ENCODE measurements around the gene ITPKB.
A peak's percentile ranks its signal among the peaks of the same experiment; 100 is the strongest.
"Not testable (repeated sequence)": the region's sequence is repeated elsewhere in the genome, so short reads cannot be mapped to it uniquely, and the experiment has no call there.

The ITPKB gene

GRCh38 chr1:226738995-226739695 lies at the start of gene ITPKB:
TSS of gene ITPKB (minus strand) at chr1:226739282. CDS start at chr1:226737458, 1,824 bp downstream.
- DNase-seq (ENCODE audit: low read depth, low spot score) = no peak
- H3K27ac ChIP-seq = peak within 1 kb of the TSS; percentile 40

GRCh38 chr1:226787638-226788037 lies 48.6 kb upstream of the ITPKB start:
- H3K27ac ChIP-seq = no peak overlapping the region
- DNase-seq (ENCODE audit: low read depth, low spot score) = no peak

GRCh38 chr1:226787071-226787470 lies 48.0 kb upstream of the ITPKB start:
- no peak overlapping the region for H3K27ac ChIP-seq
- no peak for DNase-seq (ENCODE audit: low read depth, low spot score)

GRCh38 chr1:226786550-226786949 lies 47.5 kb upstream of the ITPKB start:
- H3K27ac ChIP-seq = no peak overlapping the region
- no peak for DNase-seq (ENCODE audit: low read depth, low spot score)

- no peak overlapping the region for H3K27ac ChIP-seq
Observed at GRCh38 chr1:226785805-226786204, 46.7 kb upstream of the ITPKB start.

GRCh38 chr1:226784081-226785049 lies 45.3 kb upstream of the ITPKB start:
- no peak for DNase-seq (ENCODE audit: low read depth, low spot score)
- no peak overlapping the region for H3K27ac ChIP-seq

More at GRCh38 chr1:226785805-226786204, 46.7 kb upstream of the ITPKB start:
- DNase-seq (ENCODE audit: low read depth, low spot score) = no peak

- no peak for DNase-seq (ENCODE audit: low read depth, low spot score)
- no peak overlapping the region for H3K27ac ChIP-seq
Observed at GRCh38 chr1:226782845-226783601, 43.9 kb upstream of the ITPKB start.

- no peak for DNase-seq (ENCODE audit: low read depth, low spot score)
Observed at GRCh38 chr1:226781937-226782609, 43.0 kb upstream of the ITPKB start.

GRCh38 chr1:226779561-226779960 lies 40.5 kb upstream of the ITPKB start:
- H3K27ac ChIP-seq = no peak overlapping the region
- no peak for DNase-seq (ENCODE audit: low read depth, low spot score)

More at GRCh38 chr1:226781937-226782609, 43.0 kb upstream of the ITPKB start:
- H3K27ac ChIP-seq = no peak overlapping the region

- DNase-seq (ENCODE audit: low read depth, low spot score) = peak; percentile 96
- no peak overlapping the region for H3K27ac ChIP-seq
Observed at GRCh38 chr1:226778657-226779058, 39.6 kb upstream of the ITPKB start.

- no peak overlapping the region for H3K27ac ChIP-seq
- DNase-seq (ENCODE audit: low read depth, low spot score) = no peak
Observed at GRCh38 chr1:226776975-226777374, 37.9 kb upstream of the ITPKB start.

- no peak for DNase-seq (ENCODE audit: low read depth, low spot score)
- H3K27ac ChIP-seq = no peak overlapping the region
Observed at GRCh38 chr1:226776066-226776465, 37.0 kb upstream of the ITPKB start.

GRCh38 chr1:226772446-226773139 lies 33.5 kb upstream of the ITPKB start:
- H3K27ac ChIP-seq = no peak overlapping the region
- no peak for DNase-seq (ENCODE audit: low read depth, low spot score)

GRCh38 chr1:226767170-226767569 lies 28.1 kb upstream of the ITPKB start:
- not testable (repeated sequence) for DNase-seq (ENCODE audit: low read depth, low spot score); H3K27ac ChIP-seq

GRCh38 chr1:226766565-226766964 lies 27.5 kb upstream of the ITPKB start:
- H3K27ac ChIP-seq = no peak overlapping the region
- no peak for DNase-seq (ENCODE audit: low read depth, low spot score)

- no peak overlapping the region for H3K27ac ChIP-seq
- DNase-seq (ENCODE audit: low read depth, low spot score) = no peak
Observed at GRCh38 chr1:226764533-226764932, 25.5 kb upstream of the ITPKB start.

GRCh38 chr1:226763905-226764264 lies 24.8 kb upstream of the ITPKB start:
- peak; percentile 97 for DNase-seq (ENCODE audit: low read depth, low spot score)
- peak overlapping the region; percentile 67 for H3K27ac ChIP-seq

- DNase-seq (ENCODE audit: low read depth, low spot score) = no peak
- H3K27ac ChIP-seq = peak overlapping the region; percentile 67
Observed at GRCh38 chr1:226762988-226763904, 24.2 kb upstream of the ITPKB start.

All from epithelial cell of prostate (primary cell).